A549 (cell line): ENCODE data around the gene MFNG. TPM values are rescaled to one million over a fixed set of nuclear protein-coding genes. Genes with fewer than 3 reads are reported as not detected.

ENCODE experiments used
- ATAC-seq, 2 experiments: fragments of 200-7000 bp in 1 of 2; fragments of >200 bp in 1 of 2; cut with Nextera tagmentation in 1 of 2; cut with Tn5 transposase in 1 of 2; 3 replicates each; pipeline versions ENCODE4 v1.8.0 to v1.9.1; 2018 to 2020; ENCODE audit warnings: mild to moderate bottlenecking in 1 of 2, moderate library complexity in 1 of 2
- CTCF ChIA-PET: fragments of 300-600 bp; sonication (Branson Sonifier 250); formaldehyde crosslinking; extraction: SDS; loops from one replicate; lab custom pipeline; 2021; ENCODE audit warnings: antibody characterized with exemption, inconsistent platforms; lab: Yijun Ruan, JAX
- POLR2A ChIA-PET: fragments of 350-600 bp; formaldehyde crosslinking; extraction: SDS; loops from one replicate; lab custom pipeline; 2021; ENCODE audit warnings: antibody characterized with exemption, inconsistent platforms; lab: Yijun Ruan, JAX
- DNase-seq, 2 experiments: peaks; one replicate each; pipeline versions ENCODE4 v3.0.0 to v3.0.0-alpha.2; 2011 to 2016; ENCODE audit warnings: low read depth in 1 of 2, low spot score in 1 of 2
- FAIRE-seq: peaks from 2 replicates; lab custom pipeline; 2011; peaks lifted over from hg19 to GRCh38; lab: Jason Lieb, UNC
- H3K27ac ChIP-seq, 2 experiments: fragments of >200 bp; sonication (Bioruptor Twin); formaldehyde crosslinking; 3 replicates each; pipeline ENCODE4 v1.5.1; 2016 to 2017
- H3K4me1 ChIP-seq: fragments of >200 bp; sonication (Bioruptor Twin); formaldehyde crosslinking; 3 replicates; pipeline ENCODE4 v1.6.1; 2016
- H3K4me2 ChIP-seq: fragments of >200 bp; sonication (Bioruptor Twin); formaldehyde crosslinking; 3 replicates; pipeline ENCODE4 v1.6.1; 2016
- H3K4me3 ChIP-seq: fragments of >200 bp; sonication (Bioruptor Twin); formaldehyde crosslinking; 3 replicates; pipeline ENCODE4 v1.5.1; 2016
- H3K9me3 ChIP-seq: fragments of >200 bp; sonication (Bioruptor Twin); formaldehyde crosslinking; 3 replicates; pipeline ENCODE4 v1.6.1; 2016
- EP300 ChIP-seq, 2 experiments: fragments of >200 bp; sonication (Bioruptor Twin); formaldehyde crosslinking; IDR thresholded peaks; 2 replicates in 1 of 2; 3 replicates in 1 of 2; pipeline ENCODE4 v1.6.1; 2016 to 2017
- FOSL2 ChIP-seq, 2 experiments: fragments of 450-650 bp in 1 of 2; fragments of >200 bp in 1 of 2; sonication (Bioruptor Twin) in 1 of 2; formaldehyde crosslinking; IDR thresholded peaks; 2 replicates each; pipeline versions ENCODE4 v1.5.0 to v1.6.1; 2016 to 2020; ENCODE audit warnings: mild to moderate bottlenecking in 1 of 2, moderate library complexity in 1 of 2
- GATA3 ChIP-seq: IDR thresholded peaks from 2 replicates; pipeline ENCODE4 v1.6.1; 2012; ENCODE audit warnings: borderline replicate concordance
- HES2 ChIP-seq: fragments of >200 bp; sonication (Bioruptor Twin); formaldehyde crosslinking; IDR thresholded peaks from 2 replicates; pipeline ENCODE4 v1.6.1; 2016
- MAZ ChIP-seq: fragments of 150-350 bp; IDR thresholded peaks from 2 replicates; pipeline ENCODE4 v1.6.1; 2014; ENCODE audit warnings: antibody characterized with exemption, low read depth, low read length, borderline replicate concordance
- NFE2L2 ChIP-seq: fragments of 150-350 bp; conservative IDR thresholded peaks from 2 replicates; pipeline ENCODE4 v1.6.1; 2014; ENCODE audit warnings: low read length
- POLR2A ChIP-seq: IDR thresholded peaks from 2 replicates; pipeline ENCODE4 v1.6.1; 2012; ENCODE audit warnings: mild to moderate bottlenecking, low read length
- RARB ChIP-seq: fragments of 250-450 bp; sonication (Bioruptor Pico); IDR thresholded peaks from 2 replicates; pipeline ENCODE4 v1.8.0; 2021; ENCODE audit warnings: mild to moderate bottlenecking, moderate library complexity
- SREBF2 ChIP-seq: fragments of 450-650 bp; IDR thresholded peaks from 2 replicates; pipeline ENCODE4 v1.6.1; 2014; ENCODE audit warnings: mild to moderate bottlenecking, moderate library complexity
- TP53 ChIP-seq: fragments of 250-450 bp; sonication (Bioruptor Pico); IDR thresholded peaks from 2 replicates; pipeline ENCODE4 v1.5.0; 2021; ENCODE audit warnings: mild to moderate bottlenecking, moderate library complexity
- USF2 ChIP-seq: fragments of 450-650 bp; IDR thresholded peaks from 2 replicates; pipeline ENCODE4 v1.6.1; 2014; ENCODE audit warnings: antibody characterized with exemption
- ZC3H11A ChIP-seq: fragments of 450-650 bp; IDR thresholded peaks from 2 replicates; pipeline ENCODE4 v1.6.1; 2014; ENCODE audit warnings: antibody characterized with exemption, mild to moderate bottlenecking
- ZFP36 ChIP-seq: fragments of 450-650 bp; IDR thresholded peaks from 2 replicates; pipeline ENCODE4 v1.6.1; 2014; ENCODE audit warnings: borderline replicate concordance; ENCODE audit not compliant: partially characterized antibody
- WGBS: methylation state at CpG from one replicate; pipeline ENCODE4 v1.1.6; 2017; ENCODE audit errors: missing lambda C conversion rate; 5-methylcytosine and 5-hydroxymethylcytosine counted together
- polyA plus RNA-seq, 4 experiments: library from polyadenylated mRNA; depleted of rRNA in 3 of 4; stranded (reverse); fragments of >200 nt; fragmentation: RNase III in 1 of 4; extraction: RNeasy Plus Mini Kit Qiagen cat#74134 plus additional on column Dnase treatment in 1 of 4; gene quantifications; 2 replicates in 3 of 4; 3 replicates in 1 of 4; pipeline ENCODE4 v1.2.3, GENCODE V29; 2011 to 2017
- TF ChIP-seq, protein P1 (sequence below): fragments of 250-450 bp; sonication (Bioruptor Pico); IDR thresholded peaks from 2 replicates; pipeline ENCODE4 v1.5.0; 2021; ENCODE audit warnings: mild to moderate bottlenecking, moderate library complexity, borderline replicate concordance

MFNG gene
- polyA plus RNA-seq, 2 of the 4 experiments (the other 2 are of a cell fraction), result 1.2 to 1.8 TPM

GRCh38 chr22:37504964-37505363, 18.8 kb upstream of the MFNG start:
- no peak overlapping the region for H3K4me3 ChIP-seq
- no peak for ATAC-seq
- POLR2A ChIA-PET, result no interaction called here
- H3K27ac ChIP-seq, result peak overlapping the region; percentile 99 to 100; a peak in 4 of 6 replicates
- no peak for TF ChIP-seq SREBF2
- no peak for TF ChIP-seq MAZ
- TF ChIP-seq, protein P1, sequence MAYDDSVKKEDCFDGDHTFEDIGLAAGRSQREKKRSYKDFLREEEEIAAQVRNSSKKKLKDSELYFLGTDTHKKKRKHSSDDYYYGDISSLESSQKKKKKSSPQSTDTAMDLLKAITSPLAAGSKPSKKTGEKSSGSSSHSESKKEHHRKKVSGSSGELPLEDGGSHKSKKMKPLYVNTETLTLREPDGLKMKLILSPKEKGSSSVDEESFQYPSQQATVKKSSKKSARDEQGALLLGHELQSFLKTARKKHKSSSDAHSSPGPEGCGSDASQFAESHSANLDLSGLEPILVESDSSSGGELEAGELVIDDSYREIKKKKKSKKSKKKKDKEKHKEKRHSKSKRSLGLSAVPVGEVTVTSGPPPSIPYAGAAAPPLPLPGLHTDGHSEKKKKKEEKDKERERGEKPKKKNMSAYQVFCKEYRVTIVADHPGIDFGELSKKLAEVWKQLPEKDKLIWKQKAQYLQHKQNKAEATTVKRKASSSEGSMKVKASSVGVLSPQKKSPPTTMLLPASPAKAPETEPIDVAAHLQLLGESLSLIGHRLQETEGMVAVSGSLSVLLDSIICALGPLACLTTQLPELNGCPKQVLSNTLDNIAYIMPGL (CRISPR knock-in tag), result no peak
- no peak for TF ChIP-seq EP300 (IDR thresholded peaks at IDR 0.05)
- no peak for TF ChIP-seq NFE2L2
- no peak for TF ChIP-seq RARB (CRISPR knock-in tag)
- TF ChIP-seq, all 56 proteins: peak for 0
- WGBS, result 94% methylated on average over 4 of the region's 4 CpGs
- no peaks in the 10 kb centered on the region for H3K9me3 ChIP-seq
- DNase-seq (no peak), FAIRE-seq (no peak)
- CTCF ChIA-PET, result interaction anchor here (1.0 to 2.3 kb wide), 4 partner anchors 8 to 57 kb away, joined by 3 to 9 read pairs (median 4); no protein-coding TSS in a partner anchor
- H3K4me1 ChIP-seq, result peaks cover 62% of the 10 kb centered on the region
- H3K4me2 ChIP-seq, result no peak overlapping the region

DNA sequence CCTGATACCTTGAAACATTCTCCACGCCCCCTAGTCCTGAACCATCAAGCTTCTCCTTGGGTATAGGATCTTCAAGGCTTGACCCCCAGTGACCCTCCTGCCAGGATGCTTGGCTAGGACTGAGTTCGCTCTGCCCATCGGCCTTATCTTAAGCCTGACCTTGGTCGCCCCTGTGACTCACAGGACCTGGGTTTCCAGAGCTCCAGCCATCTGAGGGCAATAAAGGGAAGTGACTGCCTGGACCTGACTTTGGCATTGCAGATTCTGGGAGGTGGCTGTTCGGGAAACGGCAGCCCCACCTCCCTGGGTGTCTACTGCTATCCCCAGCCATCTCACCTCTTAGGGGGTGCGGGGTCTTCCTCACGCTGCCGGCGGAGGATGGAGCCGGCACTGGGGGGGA, 17.7 kb upstream of the MFNG start:
- FAIRE-seq (no peak), DNase-seq (peak; percentile 27 to 53), ATAC-seq (no peak)
- TF ChIP-seq FOSL2 (IDR thresholded peaks at IDR 0.05), result no peak
- TF ChIP-seq FOSL2 (CRISPR knock-in tag; IDR thresholded peaks at IDR 0.05), result 0 out of 2 replicates have a peak, but pooled peaks have one; percentile 18
- no peak for TF ChIP-seq HES2
- no peak overlapping the region for H3K4me3 ChIP-seq
- WGBS, result 29% methylated on average over 3 of the region's 11 CpGs
- peaks cover 62% of the 10 kb centered on the region for H3K4me1 ChIP-seq
- peak overlapping the region; percentile 99 to 100 for H3K27ac ChIP-seq
- ChIA-PET CTCF (interaction anchor here (0.6 to 1.6 kb wide), 2 partner anchors 58 to 672 kb away, joined by 3 to 5 read pairs; no protein-coding TSS in a partner anchor), POLR2A (no interaction called here)
- peak overlapping the region; percentile 85 for H3K4me2 ChIP-seq
- no peaks in the 10 kb centered on the region for H3K9me3 ChIP-seq

DNA sequence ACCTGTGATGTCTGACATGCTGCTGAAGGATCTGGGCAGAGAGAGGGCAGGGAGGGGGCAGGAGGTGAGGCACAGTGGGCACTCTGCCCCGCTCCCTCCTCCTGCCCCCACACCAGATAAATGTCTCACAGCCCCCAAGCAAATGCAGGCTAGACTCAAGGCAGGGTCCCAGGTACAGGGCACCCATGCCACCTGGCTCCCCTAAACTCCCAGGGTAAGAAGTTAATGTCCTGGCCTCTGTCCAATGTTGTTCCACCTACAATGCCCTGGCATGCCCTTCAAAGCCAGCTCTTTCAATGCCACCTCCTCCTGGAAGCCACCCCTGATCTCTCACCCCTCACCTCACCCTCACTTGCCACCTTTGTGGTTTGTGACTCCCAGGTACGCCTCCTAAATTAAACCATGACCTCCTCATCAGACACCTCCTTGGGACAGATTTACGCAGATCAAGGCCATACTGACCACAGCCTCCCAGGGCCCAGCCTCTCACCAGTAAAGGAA, 17.0 kb upstream of the MFNG start:
- Histone ChIP-seq H3K9me3 (no peaks in the 10 kb centered on the region), H3K4me3 (no peak overlapping the region), H3K27ac (peak overlapping the region; percentile 99 to 100), H3K4me2 (peak overlapping the region; percentile 85), H3K4me1 (peaks cover 63% of the 10 kb centered on the region)
- WGBS, result 83% methylated on average over 2 of the region's 3 CpGs
- CTCF ChIA-PET, result no interaction called here
- POLR2A ChIA-PET, result no interaction called here
- ATAC-seq (no peak), FAIRE-seq (no peak), DNase-seq (no peak)
- TF ChIP-seq USF2, result no peak
- TF ChIP-seq ZC3H11A, result no peak
- TF ChIP-seq ZFP36, result peak; percentile 96

GRCh38 chr22:37502342-37503182, 16.4 kb upstream of the MFNG start:
- peaks cover 70% of the 10 kb centered on the region for H3K4me1 ChIP-seq
- FAIRE-seq (no peak), DNase-seq (peak; percentile 36 to 85), ATAC-seq (peak; percentile 46 to 62)
- H3K4me2 ChIP-seq, result peak overlapping the region; percentile 85
- peak overlapping the region; percentile 29; the same call in 2 of the 3 replicates for H3K4me3 ChIP-seq
- 25% methylated on average over 8 of the region's 16 CpGs for WGBS
- CTCF ChIA-PET, result interaction anchor here (0.8 to 1.2 kb wide), 3 partner anchors 9 to 61 kb away, joined by 3 to 4 read pairs (median 3); no protein-coding TSS in a partner anchor
- peak overlapping the region; percentile 99 to 100 for H3K27ac ChIP-seq
- TF ChIP-seq POLR2A, result peak; percentile 13; the same call in 1 of the 2 replicates
- TF ChIP-seq GATA3, result peak; percentile 57; the same call in 1 of the 2 replicates
- TF ChIP-seq TP53 (CRISPR knock-in tag), result no peak
- POLR2A ChIA-PET, result interaction anchor here (0.8 to 1.6 kb wide), 4 partner anchors 9 to 106 kb away, joined by 4 to 7 read pairs (median 6); partner anchors contain the start of genes CARD10 and GGA1
- H3K9me3 ChIP-seq, result no peaks in the 10 kb centered on the region
